Mucosa of stomach (tissue), 1 donor: Measurements from ENCODE around the gene EZR.

Source experiments
- H3K27me3 ChIP-seq: one replicate; pipeline ENCODE4 v1.7.0; 2013; ENCODE audit warnings: mild to moderate bottlenecking, low read length; ENCODE audit not compliant: control insufficient read depth, insufficient read depth
- H3K36me3 ChIP-seq: one replicate; pipeline ENCODE4 v1.7.0; 2013; ENCODE audit warnings: low read length; ENCODE audit not compliant: control insufficient read depth, insufficient read depth
- H3K4me1 ChIP-seq: one replicate; pipeline ENCODE4 v1.7.0; 2013; ENCODE audit warnings: mild to moderate bottlenecking, low read length; ENCODE audit not compliant: control insufficient read depth, insufficient read depth
- H3K4me3 ChIP-seq: one replicate; pipeline ENCODE4 v1.7.0; 2013; ENCODE audit warnings: low read length
- H3K9ac ChIP-seq: one replicate; pipeline ENCODE4 v1.7.0; 2013; ENCODE audit warnings: mild to moderate bottlenecking, low read length, moderate library complexity
- H3K9me3 ChIP-seq: one replicate; pipeline ENCODE4 v1.7.0; 2013; ENCODE audit warnings: mild to moderate bottlenecking, low read length, moderate library complexity; ENCODE audit not compliant: control insufficient read depth
- donor health status: Pancreatic carcinoma.

Gene EZR

GRCh38 chr6:158756977-158757752 lies 62.0 kb downstream of the EZR start:
- Histone ChIP-seq H3K9me3 (no peaks in the 10 kb centered on the region), H3K36me3 (no peaks in the 10 kb centered on the region), H3K9ac (no peak overlapping the region), H3K4me1 (peaks cover 10% of the 10 kb centered on the region), H3K4me3 (no peak overlapping the region), H3K27me3 (no peaks in the 10 kb centered on the region)

DNA sequence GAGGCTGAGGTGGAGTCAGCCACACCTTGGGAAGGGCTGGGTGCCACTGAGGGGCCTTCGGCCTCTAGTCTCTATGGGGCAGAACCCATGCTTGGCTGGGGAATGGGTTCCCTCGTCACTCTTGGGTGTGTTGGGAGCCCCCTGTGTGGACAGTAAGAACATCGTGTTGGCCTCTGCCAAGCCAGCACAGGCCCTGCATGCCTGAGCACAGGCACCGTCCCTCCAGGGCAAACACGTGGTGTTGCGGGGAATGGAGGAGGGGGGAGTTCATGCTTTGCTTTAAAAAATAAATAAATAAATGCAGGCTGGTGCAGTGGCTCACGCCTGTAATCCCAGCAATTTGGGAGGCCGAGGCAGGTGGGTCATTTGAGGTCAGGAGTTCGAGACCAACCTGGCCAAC lies 63.0 kb downstream of the EZR start:
- Histone ChIP-seq H3K9ac (no peak overlapping the region), H3K27me3 (no peaks in the 10 kb centered on the region), H3K36me3 (no peaks in the 10 kb centered on the region), H3K9me3 (no peaks in the 10 kb centered on the region), H3K4me3 (no peak overlapping the region), H3K4me1 (peaks cover 15% of the 10 kb centered on the region)

DNA sequence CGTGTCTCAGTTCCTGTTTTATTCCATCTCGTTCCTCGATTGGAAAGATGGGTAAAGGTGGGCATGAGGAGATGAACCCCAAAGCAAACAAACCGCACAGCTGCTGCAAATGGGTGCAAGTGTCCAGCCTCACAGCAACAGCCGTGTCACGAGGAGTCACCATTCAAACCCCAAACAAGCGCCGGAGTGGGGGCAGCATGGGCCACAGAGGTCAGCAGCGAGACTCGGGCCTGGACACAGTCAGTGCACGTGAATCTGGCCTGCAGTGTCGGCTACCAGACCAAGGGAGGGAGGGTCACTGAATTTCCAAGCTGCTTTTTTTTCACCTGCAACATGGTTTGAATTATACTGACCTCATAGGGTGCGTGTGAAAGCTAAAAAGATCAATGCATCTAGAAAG lies 63.5 kb downstream of the EZR start:
- Histone ChIP-seq H3K4me1 (peaks cover 15% of the 10 kb centered on the region), H3K36me3 (no peaks in the 10 kb centered on the region), H3K27me3 (no peaks in the 10 kb centered on the region), H3K9ac (no peak overlapping the region), H3K4me3 (no peak overlapping the region), H3K9me3 (no peaks in the 10 kb centered on the region)

DNA sequence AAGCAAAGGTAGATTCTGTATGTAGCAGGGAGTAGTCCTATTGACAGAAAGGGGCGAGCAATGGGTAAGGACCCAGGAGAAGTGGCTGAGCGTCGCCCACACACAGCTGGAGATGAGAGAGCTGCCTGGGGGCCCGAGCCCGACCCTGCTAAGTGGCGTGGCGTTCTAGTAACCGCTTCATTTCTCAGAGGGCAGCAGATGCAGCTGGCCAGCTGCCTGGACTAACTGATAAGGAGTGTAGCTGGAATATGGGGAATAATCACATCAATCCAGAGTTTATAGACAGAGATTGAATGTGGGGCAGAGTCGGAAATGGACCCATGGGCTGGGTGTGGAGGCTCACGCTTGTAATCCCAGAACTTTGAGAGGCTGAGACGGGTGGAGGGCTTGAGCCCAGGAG lies 64.4 kb downstream of the EZR start:
- Histone ChIP-seq H3K4me1 (peaks cover 15% of the 10 kb centered on the region), H3K4me3 (no peak overlapping the region), H3K36me3 (no peaks in the 10 kb centered on the region), H3K27me3 (no peaks in the 10 kb centered on the region), H3K9ac (no peak overlapping the region), H3K9me3 (no peaks in the 10 kb centered on the region)

DNA sequence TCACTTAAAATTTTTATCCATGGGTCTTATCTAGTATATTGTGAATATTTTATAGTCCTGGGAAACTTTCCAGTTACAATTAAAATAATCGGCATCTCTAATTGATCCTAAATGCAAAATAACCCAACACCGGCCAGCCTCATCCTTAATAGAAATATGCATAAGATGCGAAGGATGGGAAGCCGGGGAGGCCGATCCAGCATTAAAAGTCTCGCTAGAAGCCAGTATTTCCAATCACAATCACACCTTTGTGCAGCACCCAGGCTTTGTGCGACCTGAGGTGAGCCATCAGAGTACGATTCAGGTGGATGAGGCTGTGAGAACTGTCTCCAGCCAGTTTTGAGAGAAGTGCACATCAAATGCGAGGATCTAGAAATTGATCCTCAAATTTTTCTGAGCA lies 65.4 kb downstream of the EZR start:
- no peaks in the 10 kb centered on the region for H3K36me3 ChIP-seq
- H3K4me1 ChIP-seq: peaks cover 15% of the 10 kb centered on the region
- H3K9ac ChIP-seq: no peak overlapping the region
- H3K9me3 ChIP-seq: no peaks in the 10 kb centered on the region
- H3K4me3 ChIP-seq: no peak overlapping the region
- H3K27me3 ChIP-seq: no peaks in the 10 kb centered on the region

- no peaks in the 10 kb centered on the region for H3K9me3 ChIP-seq
- H3K27me3 ChIP-seq: no peaks in the 10 kb centered on the region
- peaks cover 15% of the 10 kb centered on the region for H3K4me1 ChIP-seq
- no peak overlapping the region for H3K4me3 ChIP-seq
- no peak overlapping the region for H3K9ac ChIP-seq
- no peaks in the 10 kb centered on the region for H3K36me3 ChIP-seq
Observed at GRCh38 chr6:158752613-158753012, 66.6 kb downstream of the EZR start.

GRCh38 chr6:158751921-158752320 lies 67.2 kb downstream of the EZR start:
- Histone ChIP-seq H3K9ac (no peak overlapping the region), H3K36me3 (no peaks in the 10 kb centered on the region), H3K4me1 (peaks cover 15% of the 10 kb centered on the region), H3K27me3 (no peaks in the 10 kb centered on the region), H3K9me3 (no peaks in the 10 kb centered on the region), H3K4me3 (no peak overlapping the region)

GRCh38 chr6:158751224-158751623 lies 67.9 kb downstream of the EZR start:
- Histone ChIP-seq H3K27me3 (no peaks in the 10 kb centered on the region), H3K4me1 (peaks cover 15% of the 10 kb centered on the region), H3K36me3 (no peaks in the 10 kb centered on the region), H3K9ac (no peak overlapping the region), H3K9me3 (no peaks in the 10 kb centered on the region), H3K4me3 (no peak overlapping the region)

DNA sequence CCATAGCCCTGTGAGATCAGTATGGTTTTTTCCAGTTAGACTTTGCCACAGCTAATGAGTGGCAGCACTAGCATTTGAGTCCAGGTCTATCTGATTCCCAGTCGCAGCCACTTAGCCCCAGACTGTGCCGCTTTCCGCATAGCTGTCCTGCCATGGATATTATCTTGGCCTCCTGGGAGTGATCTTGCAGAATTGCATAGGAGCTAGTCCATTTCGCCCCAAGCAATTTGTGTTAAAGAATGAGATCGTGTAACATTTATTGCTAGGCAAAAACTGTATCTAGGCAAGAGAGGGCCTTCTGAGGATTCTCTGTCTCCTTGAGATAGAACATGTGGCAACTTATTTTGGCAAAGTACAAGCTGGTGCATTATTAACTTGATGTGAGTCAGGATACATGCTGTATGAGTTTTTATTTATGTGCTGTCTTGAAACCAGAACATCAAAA lies 74.2 kb downstream of the EZR start:
- Histone ChIP-seq H3K9ac (no peak overlapping the region), H3K36me3 (no peaks in the 10 kb centered on the region), H3K4me3 (no peak overlapping the region), H3K9me3 (no peaks in the 10 kb centered on the region), H3K27me3 (no peaks in the 10 kb centered on the region), H3K4me1 (no peaks in the 10 kb centered on the region)

- no peaks in the 10 kb centered on the region for H3K9me3 ChIP-seq
- no peaks in the 10 kb centered on the region for H3K27me3 ChIP-seq
- H3K9ac ChIP-seq: no peak overlapping the region
- no peaks in the 10 kb centered on the region for H3K4me1 ChIP-seq
- H3K4me3 ChIP-seq: no peak overlapping the region
- no peaks in the 10 kb centered on the region for H3K36me3 ChIP-seq
Observed at GRCh38 chr6:158743033-158743651, 76.0 kb downstream of the EZR start.

DNA sequence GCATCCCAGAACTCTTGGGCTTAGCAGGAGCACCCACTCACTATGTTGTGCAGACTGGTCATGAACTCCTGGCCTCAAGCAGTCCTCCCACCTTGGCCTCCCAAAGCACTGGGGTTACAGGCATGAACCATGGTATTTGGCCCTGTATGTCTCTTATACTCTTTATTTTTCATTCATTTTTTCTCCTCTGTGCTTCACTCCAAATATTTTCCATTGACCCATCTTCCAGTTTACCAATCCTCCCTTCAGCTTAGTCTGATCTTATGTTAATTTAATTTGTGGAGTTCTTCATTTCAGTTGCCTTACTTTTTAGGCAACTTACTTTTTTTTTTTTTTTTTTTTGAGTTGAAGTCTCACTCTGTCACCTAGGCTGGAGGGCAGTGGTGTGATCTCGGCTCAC lies 79.5 kb downstream of the EZR start:
- H3K9me3 ChIP-seq: no peaks in the 10 kb centered on the region
- no peak overlapping the region for H3K9ac ChIP-seq
- no peak overlapping the region for H3K4me3 ChIP-seq
- H3K4me1 ChIP-seq: no peaks in the 10 kb centered on the region
- no peaks in the 10 kb centered on the region for H3K27me3 ChIP-seq
- no peaks in the 10 kb centered on the region for H3K36me3 ChIP-seq

- no peak overlapping the region for H3K9ac ChIP-seq
Observed at GRCh38 chr6:158737710-158738615, 81.2 kb downstream of the EZR start.

More at GRCh38 chr6:158737710-158738615, 81.2 kb downstream of the EZR start:
- Histone ChIP-seq H3K9me3 (no peaks in the 10 kb centered on the region), H3K4me3 (no peak overlapping the region), H3K27me3 (no peaks in the 10 kb centered on the region), H3K4me1 (no peaks in the 10 kb centered on the region), H3K36me3 (no peaks in the 10 kb centered on the region)
